Panc1 (cell line): ENCODE results near the gene NDUFAF8. TPM values are rescaled to one million over a fixed set of nuclear protein-coding genes. Genes with fewer than 3 reads are reported as not detected.

Experiments used
- ATAC-seq: fragments of 200-7000 bp; cut with Tn5 transposase; 2 replicates; pipeline ENCODE4 v1.9.1; 2020; ENCODE audit warnings: mild to moderate bottlenecking, moderate library complexity
- BruUV-seq: library from RNA; stranded (reverse); fragments of 400-500 nt; replicated peaks from 2 replicates; lab custom pipeline; 2021; lab: Mats Ljungman, UMichigan
- CTCF ChIA-PET: fragments of 300-600 bp; sonication (Branson Sonifier 250); formaldehyde crosslinking; loops from one replicate; lab custom pipeline; 2022; ENCODE audit warnings: antibody characterized with exemption; lab: Charles Lee
- POLR2A ChIA-PET: fragments of 300-600 bp; sonication (Branson Sonifier 250); formaldehyde crosslinking; loops from one replicate; lab custom pipeline; 2022; ENCODE audit warnings: antibody characterized with exemption; lab: Charles Lee
- DNase-seq: peaks from one replicate; pipeline ENCODE4 v3.0.0-alpha.2; 2010; ENCODE audit warnings: low read depth, low spot score
- H3K27ac ChIP-seq: 2 replicates; pipeline ENCODE4 v1.5.1; 2011; ENCODE audit warnings: mild to moderate bottlenecking, low read length, inconsistent platforms
- H3K27me3 ChIP-seq: fragments of 200-500 bp; sonication (Bioruptor generic); 2 replicates; pipeline ENCODE4 v1.6.0; 2014; ENCODE audit warnings: low read length, inconsistent platforms; ENCODE audit not compliant: control insufficient read depth, insufficient read depth
- H3K36me3 ChIP-seq: fragments of 200-500 bp; sonication (Bioruptor generic); 2 replicates; pipeline ENCODE4 v1.5.1; 2014; ENCODE audit warnings: inconsistent platforms, mild to moderate bottlenecking, low read length, moderate library complexity; ENCODE audit not compliant: control insufficient read depth, insufficient read depth
- H3K4me1 ChIP-seq: 2 replicates; pipeline ENCODE4 v1.5.1; 2011; ENCODE audit warnings: inconsistent platforms, mild to moderate bottlenecking, low read length, moderate library complexity; ENCODE audit not compliant: control insufficient read depth, insufficient read depth
- H3K4me3 ChIP-seq, 2 experiments: 2 replicates each; pipeline ENCODE4 v1.5.1; 2011 to 2012; ENCODE audit warnings: low read depth in 2 of 2, low read length in 2 of 2, mild to moderate bottlenecking in 2 of 2, inconsistent platforms in 1 of 2, moderate library complexity in 1 of 2
- H3K9me3 ChIP-seq: fragments of 200-500 bp; sonication (Bioruptor generic); 2 replicates; pipeline ENCODE4 v1.5.1; 2014; ENCODE audit warnings: low read depth, mild to moderate bottlenecking, inconsistent platforms, low read length, moderate library complexity; ENCODE audit not compliant: control insufficient read depth, insufficient read depth
- POLR2AphosphoS5 ChIP-seq: IDR thresholded peaks from 2 replicates; pipeline ENCODE4 v1.6.1; 2012; ENCODE audit warnings: mild to moderate bottlenecking, low read depth, low read length, moderate library complexity
- SIN3A ChIP-seq: IDR thresholded peaks from 2 replicates; pipeline ENCODE4 v1.6.1; 2012; ENCODE audit warnings: low read depth, mild to moderate bottlenecking, low read length, moderate library complexity, borderline replicate concordance; ENCODE audit not compliant: insufficient read depth
- TCF7L2 ChIP-seq: IDR thresholded peaks from 2 replicates; pipeline ENCODE4 v1.6.1; 2011; ENCODE audit warnings: mild to moderate bottlenecking, low read depth, low read length, inconsistent platforms
- in situ Hi-C: cut with HindIII; loops from 2 replicates; pipeline ENCODE4 v1.10.0; 2016; ENCODE audit warnings: low sequenced_read_pairs, low pct_unique_long_range_greater_than_20kb
- intact Hi-C: fragments of 100-400 bp; cut with micrococcal nuclease; formaldehyde crosslinking; loops from one replicate; pipeline ENCODE4 v1.10.0; 2022; ENCODE audit not compliant: unreplicated experiment
- total RNA-seq: library from RNA; stranded (reverse); gene quantifications from one replicate; pipeline ENCODE4 v1.2.1, GENCODE V29; 2021; ENCODE audit not compliant: unreplicated experiment
- TF ChIP-seq, protein P1 (sequence below), 2 experiments: IDR thresholded peaks; 2 replicates each; pipeline ENCODE4 v1.6.1; 2011 to 2012; ENCODE audit warnings: low read depth in 2 of 2, control low read depth in 1 of 2, low read length in 1 of 2, mild to moderate bottlenecking in 1 of 2, moderate library complexity in 1 of 2; ENCODE audit not compliant: insufficient read depth in 1 of 2
- TF ChIP-seq, protein P2 (sequence below): fragments of 450-650 bp; IDR thresholded peaks from 2 replicates; pipeline ENCODE4 v1.5.1; 2017; ENCODE audit warnings: mild to moderate bottlenecking

The NDUFAF8 gene
- total RNA-seq, 1 experiment from 2014 or later, result 75.8 TPM

DNA sequence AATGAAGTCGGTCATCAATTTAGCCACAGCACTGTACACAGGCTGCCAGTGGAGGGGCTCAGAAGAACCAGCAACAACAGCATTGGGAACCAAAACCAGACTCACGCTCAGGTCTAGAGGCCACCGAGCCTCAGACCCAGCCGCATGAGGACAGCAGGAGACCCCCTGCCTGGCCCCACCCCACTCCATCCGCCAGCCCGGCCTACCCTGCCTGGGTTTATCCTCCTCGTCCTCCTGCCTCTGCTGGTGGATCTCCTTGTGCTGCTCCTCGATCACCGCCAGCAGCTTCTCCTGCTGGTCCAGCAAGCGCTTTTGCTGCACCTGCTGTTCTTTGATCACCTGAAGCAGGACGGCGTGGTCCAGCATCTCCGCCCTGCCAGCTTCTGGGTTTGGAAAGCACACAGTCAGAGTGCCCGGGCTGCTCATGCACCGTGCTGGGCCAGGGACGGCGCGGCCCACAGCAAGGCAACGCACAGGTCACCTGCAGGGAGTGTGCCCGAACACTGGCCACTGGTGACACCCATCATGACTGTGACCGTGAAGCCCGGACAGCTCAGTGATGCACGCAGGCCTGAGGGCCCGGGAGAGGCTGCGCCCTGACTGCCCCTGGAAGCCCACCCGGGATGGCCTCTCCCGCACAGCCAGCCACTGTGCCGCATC, 7.7 kb downstream of the NDUFAF8 start:
- intact Hi-C loops, result no loop called here
- POLR2A ChIA-PET, result no interaction called here

DNA sequence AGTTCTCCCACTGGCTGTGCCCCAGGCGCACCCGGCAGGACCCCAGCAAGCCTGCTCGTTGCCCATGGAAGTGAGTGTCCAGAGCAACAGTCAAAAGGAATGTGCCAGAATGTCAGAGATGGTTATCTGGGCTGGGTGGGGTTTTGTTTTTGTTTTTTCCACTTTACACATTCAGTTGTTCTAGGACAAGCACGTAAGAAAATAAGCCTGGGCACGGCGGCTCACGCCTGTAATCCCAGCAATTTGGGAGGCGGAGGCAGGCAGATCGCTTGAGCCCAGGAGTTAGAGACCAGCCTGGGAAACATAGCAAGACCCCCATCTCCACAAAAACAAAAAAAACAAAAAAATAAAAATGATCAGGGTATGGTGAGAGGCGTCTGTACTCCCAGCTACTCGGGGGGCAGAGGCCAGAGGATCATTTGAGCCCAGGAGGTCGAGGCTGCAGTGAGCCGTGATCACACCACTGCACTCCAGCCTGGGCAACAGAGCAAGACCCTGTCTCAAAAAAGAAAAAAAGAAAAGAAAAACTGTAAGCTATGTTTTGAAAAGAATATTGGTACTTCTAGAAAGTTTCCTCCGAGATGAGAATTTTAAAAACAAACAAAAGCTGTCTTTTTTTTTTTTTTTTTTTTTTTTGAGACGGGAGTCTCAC, 8.3 kb downstream of the NDUFAF8 start:
- POLR2A ChIA-PET, result no interaction called here
- intact Hi-C loops (no loop called here), in situ Hi-C loops (no loop called here)
- BruUV-seq, result TSS peak; percentile 84
- TF ChIP-seq, protein P1, sequence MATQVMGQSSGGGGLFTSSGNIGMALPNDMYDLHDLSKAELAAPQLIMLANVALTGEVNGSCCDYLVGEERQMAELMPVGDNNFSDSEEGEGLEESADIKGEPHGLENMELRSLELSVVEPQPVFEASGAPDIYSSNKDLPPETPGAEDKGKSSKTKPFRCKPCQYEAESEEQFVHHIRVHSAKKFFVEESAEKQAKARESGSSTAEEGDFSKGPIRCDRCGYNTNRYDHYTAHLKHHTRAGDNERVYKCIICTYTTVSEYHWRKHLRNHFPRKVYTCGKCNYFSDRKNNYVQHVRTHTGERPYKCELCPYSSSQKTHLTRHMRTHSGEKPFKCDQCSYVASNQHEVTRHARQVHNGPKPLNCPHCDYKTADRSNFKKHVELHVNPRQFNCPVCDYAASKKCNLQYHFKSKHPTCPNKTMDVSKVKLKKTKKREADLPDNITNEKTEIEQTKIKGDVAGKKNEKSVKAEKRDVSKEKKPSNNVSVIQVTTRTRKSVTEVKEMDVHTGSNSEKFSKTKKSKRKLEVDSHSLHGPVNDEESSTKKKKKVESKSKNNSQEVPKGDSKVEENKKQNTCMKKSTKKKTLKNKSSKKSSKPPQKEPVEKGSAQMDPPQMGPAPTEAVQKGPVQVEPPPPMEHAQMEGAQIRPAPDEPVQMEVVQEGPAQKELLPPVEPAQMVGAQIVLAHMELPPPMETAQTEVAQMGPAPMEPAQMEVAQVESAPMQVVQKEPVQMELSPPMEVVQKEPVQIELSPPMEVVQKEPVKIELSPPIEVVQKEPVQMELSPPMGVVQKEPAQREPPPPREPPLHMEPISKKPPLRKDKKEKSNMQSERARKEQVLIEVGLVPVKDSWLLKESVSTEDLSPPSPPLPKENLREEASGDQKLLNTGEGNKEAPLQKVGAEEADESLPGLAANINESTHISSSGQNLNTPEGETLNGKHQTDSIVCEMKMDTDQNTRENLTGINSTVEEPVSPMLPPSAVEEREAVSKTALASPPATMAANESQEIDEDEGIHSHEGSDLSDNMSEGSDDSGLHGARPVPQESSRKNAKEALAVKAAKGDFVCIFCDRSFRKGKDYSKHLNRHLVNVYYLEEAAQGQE (IDR thresholded peaks at IDR 0.05; ENCODE audit: insufficient read depth in 1 of 2, low read depth in 2 of 2, low read length in 1 of 2), result no peak
- no peak overlapping the region for H3K27ac ChIP-seq
- CTCF ChIA-PET, result interaction anchor here (0.6 to 0.7 kb wide), 2 partner anchors 8 to 47 kb away, joined by 3 to 9 read pairs; partner anchors contain the start of genes NDUFAF8 and TEPSIN
- H3K4me1 ChIP-seq, result peaks cover 23% of the 10 kb centered on the region
- no peak for DNase-seq
- no peak for ATAC-seq
- no peak overlapping the region for H3K4me3 ChIP-seq
- H3K9me3 ChIP-seq, result no peaks in the 10 kb centered on the region
- no peaks in the 10 kb centered on the region for H3K27me3 ChIP-seq
- 0 out of 2 replicates have a peak, but pooled peaks cover 3% of the 10 kb centered on the region for H3K36me3 ChIP-seq

More for the DNA sequence above, 7.7 kb downstream of the NDUFAF8 start:
- no peaks in the 10 kb centered on the region for H3K27me3 ChIP-seq
- BruUV-seq, result no TSS peak
- no peak overlapping the region for H3K4me3 ChIP-seq
- ATAC-seq (no peak), DNase-seq (no peak)
- in situ Hi-C loops, result no loop called here
- CTCF ChIA-PET, result no interaction called here
- TF ChIP-seq POLR2AphosphoS5 (no peak), SIN3A (no peak), TCF7L2 (no peak)
- TF ChIP-seq, protein P1 (IDR thresholded peaks at IDR 0.05; ENCODE audit: insufficient read depth in 1 of 2, low read depth in 2 of 2, low read length in 1 of 2), result no peak
- TF ChIP-seq, protein P2, sequence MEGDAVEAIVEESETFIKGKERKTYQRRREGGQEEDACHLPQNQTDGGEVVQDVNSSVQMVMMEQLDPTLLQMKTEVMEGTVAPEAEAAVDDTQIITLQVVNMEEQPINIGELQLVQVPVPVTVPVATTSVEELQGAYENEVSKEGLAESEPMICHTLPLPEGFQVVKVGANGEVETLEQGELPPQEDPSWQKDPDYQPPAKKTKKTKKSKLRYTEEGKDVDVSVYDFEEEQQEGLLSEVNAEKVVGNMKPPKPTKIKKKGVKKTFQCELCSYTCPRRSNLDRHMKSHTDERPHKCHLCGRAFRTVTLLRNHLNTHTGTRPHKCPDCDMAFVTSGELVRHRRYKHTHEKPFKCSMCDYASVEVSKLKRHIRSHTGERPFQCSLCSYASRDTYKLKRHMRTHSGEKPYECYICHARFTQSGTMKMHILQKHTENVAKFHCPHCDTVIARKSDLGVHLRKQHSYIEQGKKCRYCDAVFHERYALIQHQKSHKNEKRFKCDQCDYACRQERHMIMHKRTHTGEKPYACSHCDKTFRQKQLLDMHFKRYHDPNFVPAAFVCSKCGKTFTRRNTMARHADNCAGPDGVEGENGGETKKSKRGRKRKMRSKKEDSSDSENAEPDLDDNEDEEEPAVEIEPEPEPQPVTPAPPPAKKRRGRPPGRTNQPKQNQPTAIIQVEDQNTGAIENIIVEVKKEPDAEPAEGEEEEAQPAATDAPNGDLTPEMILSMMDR, result no peak
- H3K36me3 ChIP-seq, result 0 out of 2 replicates have a peak, but pooled peaks cover 3% of the 10 kb centered on the region
- H3K9me3 ChIP-seq, result no peaks in the 10 kb centered on the region
- H3K27ac ChIP-seq, result no peak overlapping the region
- H3K4me1 ChIP-seq, result peaks cover 28% of the 10 kb centered on the region
